ENCODE results near the gene BBS7. TPM values are rescaled to one million over a fixed set of nuclear protein-coding genes. Genes with fewer than 3 reads are reported as not detected.

Gene BBS7
- total RNA-seq, 2 experiments from 2014 or later: 15.2 to 17.9 TPM

GRCh38 chr4:121824171-121824527, 46.1 kb downstream of the BBS7 start:
- Mint-ChIP-seq H3K4me3 (peak overlapping the region; percentile 97), H3K27ac (peak overlapping the region; percentile 81), H3K9me3 (no peaks in the 10 kb centered on the region), H3K36me3 (peaks cover 30% of the 10 kb centered on the region), H3K4me1 (ENCODE audit: low read depth) (peaks cover 21% of the 10 kb centered on the region), H3K27me3 (no peaks in the 10 kb centered on the region)
- intact Hi-C loops (cut with micrococcal nuclease): loop anchor here (1.0 to 5.0 kb wide), 5 partner anchors 23 to 1098 kb away; partner anchors contain the start of genes BBS7, BLTP1, EXOSC9 and NUDT6
- ChIA-PET CTCF (interaction anchor here (0.6 to 1.5 kb wide), 3 partner anchors 77 to 1811 kb away, joined by 3 to 4 read pairs (median 3); no protein-coding TSS in a partner anchor), POLR2A (interaction anchor here (2.6 to 2.9 kb wide), 2 partner anchors 23 to 46 kb away, joined by 6 to 15 read pairs; partner anchors contain the start of genes BBS7 and EXOSC9)
- no peak for DNase-seq

- no peaks in the 10 kb centered on the region for H3K27me3 Mint-ChIP-seq
- peak; percentile 99 for DNase-seq
- no peaks in the 10 kb centered on the region for H3K9me3 Mint-ChIP-seq
- H3K4me3 Mint-ChIP-seq: peak within 1 kb of the TSS; percentile 97
- CTCF ChIA-PET: no interaction called here
- peak within 1 kb of the TSS; percentile 81 for H3K27ac Mint-ChIP-seq
- POLR2A ChIA-PET: interaction anchor here (2.6 to 2.9 kb wide), 2 partner anchors 22 to 46 kb away, joined by 6 to 15 read pairs; partner anchors contain the start of genes BBS7 and EXOSC9
- peaks cover 35% of the 10 kb centered on the region for H3K36me3 Mint-ChIP-seq
- peaks cover 25% of the 10 kb centered on the region for H3K4me1 Mint-ChIP-seq (ENCODE audit: low read depth)
- intact Hi-C loops (cut with micrococcal nuclease): loop anchor here (1.0 to 5.0 kb wide), 6 partner anchors 22 to 1099 kb away; partner anchors contain the start of genes ANXA5, BBS7, BLTP1 and EXOSC9
Observed at GRCh38 chr4:121823505-121824170, 46.6 kb downstream of the BBS7 start, which contains the start of gene CCNA2. CCNA2 (minus strand) TSS chr4:121823883; CDS start chr4:121823628, 255 bp downstream.

- H3K27me3 Mint-ChIP-seq: no peaks in the 10 kb centered on the region
- peak; percentile 65 for DNase-seq
- CTCF ChIA-PET: interaction anchor here (0.5 kb wide), 1 partner anchor 645 kb away, joined by 3 read pairs; no protein-coding TSS in a partner anchor
- H3K4me3 Mint-ChIP-seq: peak overlapping the region; percentile 97
- H3K4me1 Mint-ChIP-seq (ENCODE audit: low read depth): peaks cover 25% of the 10 kb centered on the region
- intact Hi-C loops (cut with micrococcal nuclease): loop anchor here (2.0 to 5.0 kb wide), 3 partner anchors 126 to 1099 kb away; partner anchors contain the start of genes ANXA5 and NUDT6
- peak overlapping the region; percentile 81 for H3K27ac Mint-ChIP-seq
- peaks cover 42% of the 10 kb centered on the region for H3K36me3 Mint-ChIP-seq
- no peaks in the 10 kb centered on the region for H3K9me3 Mint-ChIP-seq
- POLR2A ChIA-PET: interaction anchor here (2.6 to 2.9 kb wide), 2 partner anchors 22 to 47 kb away, joined by 6 to 15 read pairs; partner anchors contain the start of genes BBS7 and EXOSC9
Observed at GRCh38 chr4:121822796-121823504, 47.3 kb downstream of the BBS7 start.

GRCh38 chr4:121822047-121822446, 48.2 kb downstream of the BBS7 start:
- Mint-ChIP-seq H3K27me3 (no peaks in the 10 kb centered on the region), H3K27ac (no peak overlapping the region), H3K9me3 (no peaks in the 10 kb centered on the region), H3K4me1 (ENCODE audit: low read depth) (peaks cover 25% of the 10 kb centered on the region), H3K36me3 (peaks cover 48% of the 10 kb centered on the region), H3K4me3 (peak overlapping the region; percentile 97)
- intact Hi-C loops (cut with micrococcal nuclease): loop anchor here (2.0 to 5.0 kb wide), 3 partner anchors 125 to 1100 kb away; partner anchors contain the start of genes ANXA5 and NUDT6
- POLR2A ChIA-PET: no interaction called here
- DNase-seq: no peak
- CTCF ChIA-PET: interaction anchor here (1.1 kb wide), 1 partner anchor 126 kb away, joined by 3 read pairs; the partner anchor contains the start of gene ANXA5

GRCh38 chr4:121819216-121819965, 50.9 kb downstream of the BBS7 start:
- ChIA-PET POLR2A (no interaction called here), CTCF (no interaction called here)
- Mint-ChIP-seq H3K36me3 (peaks cover 58% of the 10 kb centered on the region), H3K4me3 (no peak overlapping the region), H3K27ac (peak overlapping the region; percentile 24), H3K4me1 (ENCODE audit: low read depth) (peaks cover 24% of the 10 kb centered on the region), H3K27me3 (no peaks in the 10 kb centered on the region), H3K9me3 (no peaks in the 10 kb centered on the region)
- intact Hi-C loops (cut with micrococcal nuclease): no loop called here
- DNase-seq: no peak

GRCh38 chr4:121818215-121818614, 52.1 kb downstream of the BBS7 start:
- Mint-ChIP-seq H3K27ac (no peak overlapping the region), H3K4me3 (no peak overlapping the region), H3K4me1 (ENCODE audit: low read depth) (peaks cover 20% of the 10 kb centered on the region), H3K9me3 (no peaks in the 10 kb centered on the region), H3K27me3 (no peaks in the 10 kb centered on the region), H3K36me3 (peaks cover 60% of the 10 kb centered on the region)
- POLR2A ChIA-PET: no interaction called here
- DNase-seq: no peak
- intact Hi-C loops (cut with micrococcal nuclease): no loop called here
- CTCF ChIA-PET: no interaction called here

- H3K36me3 Mint-ChIP-seq: peaks cover 58% of the 10 kb centered on the region
- H3K4me1 Mint-ChIP-seq (ENCODE audit: low read depth): peaks cover 19% of the 10 kb centered on the region
- H3K27me3 Mint-ChIP-seq: no peaks in the 10 kb centered on the region
- no peak for DNase-seq
- CTCF ChIA-PET: no interaction called here
- H3K9me3 Mint-ChIP-seq: no peaks in the 10 kb centered on the region
- H3K4me3 Mint-ChIP-seq: no peak overlapping the region
- POLR2A ChIA-PET: no interaction called here
- H3K27ac Mint-ChIP-seq: no peak overlapping the region
- intact Hi-C loops (cut with micrococcal nuclease): no loop called here
Observed at GRCh38 chr4:121817701-121818100, 52.6 kb downstream of the BBS7 start.

GRCh38 chr4:121817006-121817405, 53.3 kb downstream of the BBS7 start:
- H3K27ac Mint-ChIP-seq: no peak overlapping the region
- peaks cover 14% of the 10 kb centered on the region for H3K4me1 Mint-ChIP-seq (ENCODE audit: low read depth)
- POLR2A ChIA-PET: no interaction called here
- DNase-seq: no peak
- peaks cover 56% of the 10 kb centered on the region for H3K36me3 Mint-ChIP-seq
- no peak overlapping the region for H3K4me3 Mint-ChIP-seq
- H3K9me3 Mint-ChIP-seq: no peaks in the 10 kb centered on the region
- no peaks in the 10 kb centered on the region for H3K27me3 Mint-ChIP-seq
- CTCF ChIA-PET: no interaction called here
- intact Hi-C loops (cut with micrococcal nuclease): no loop called here

GRCh38 chr4:121814756-121815155, 55.5 kb downstream of the BBS7 start:
- no peaks in the 10 kb centered on the region for H3K9me3 Mint-ChIP-seq
- peaks cover 55% of the 10 kb centered on the region for H3K36me3 Mint-ChIP-seq
- H3K27ac Mint-ChIP-seq: no peak overlapping the region
- peaks cover 5% of the 10 kb centered on the region for H3K4me1 Mint-ChIP-seq (ENCODE audit: low read depth)
- no peak for DNase-seq
- no peaks in the 10 kb centered on the region for H3K27me3 Mint-ChIP-seq
- ChIA-PET POLR2A (interaction anchor here (1.0 kb wide), 1 partner anchor 11 kb away, joined by 3 read pairs; no protein-coding TSS in a partner anchor), CTCF (no interaction called here)
- intact Hi-C loops (cut with micrococcal nuclease): no loop called here
- no peak overlapping the region for H3K4me3 Mint-ChIP-seq

GRCh38 chr4:121811122-121811521, 59.2 kb downstream of the BBS7 start:
- Mint-ChIP-seq H3K27ac (no peak overlapping the region), H3K27me3 (no peaks in the 10 kb centered on the region), H3K4me3 (no peak overlapping the region), H3K4me1 (ENCODE audit: low read depth) (peaks cover 3% of the 10 kb centered on the region), H3K36me3 (peaks cover 39% of the 10 kb centered on the region), H3K9me3 (no peaks in the 10 kb centered on the region)
- ChIA-PET CTCF (no interaction called here), POLR2A (no interaction called here)
- DNase-seq: no peak
- intact Hi-C loops (cut with micrococcal nuclease): no loop called here

- Mint-ChIP-seq H3K9me3 (no peaks in the 10 kb centered on the region), H3K4me3 (no peak overlapping the region), H3K36me3 (peaks cover 45% of the 10 kb centered on the region), H3K4me1 (ENCODE audit: low read depth) (peaks cover 24% of the 10 kb centered on the region), H3K27ac (no peak overlapping the region), H3K27me3 (no peaks in the 10 kb centered on the region)
- no peak for DNase-seq
- intact Hi-C loops (cut with micrococcal nuclease): loop anchor here (10.0 kb wide), 1 partner anchor 1588 kb away; the partner anchor contains the start of gene SPRY1
- POLR2A ChIA-PET: no interaction called here
- CTCF ChIA-PET: no interaction called here
Observed at GRCh38 chr4:121806411-121806810, 63.9 kb downstream of the BBS7 start.

All from activated CD4-positive, alpha-beta memory T cell treated with anti-CD3 and anti-CD28 coated beads for 36 hours (primary cell).